HG03196 (cell line): ENCODE data around the gene TBC1D23.
"Not testable (repeated sequence)": the region's sequence is repeated elsewhere in the genome, so short reads cannot be mapped to it uniquely, and the experiment has no call there.

Experiments
- ATAC-seq: cut with Tn5 transposase; IDR thresholded peaks from one replicate; pipeline ENCODE4 v1.9.1; 2021; ENCODE audit not compliant: unreplicated experiment

The TBC1D23 gene

DNA sequence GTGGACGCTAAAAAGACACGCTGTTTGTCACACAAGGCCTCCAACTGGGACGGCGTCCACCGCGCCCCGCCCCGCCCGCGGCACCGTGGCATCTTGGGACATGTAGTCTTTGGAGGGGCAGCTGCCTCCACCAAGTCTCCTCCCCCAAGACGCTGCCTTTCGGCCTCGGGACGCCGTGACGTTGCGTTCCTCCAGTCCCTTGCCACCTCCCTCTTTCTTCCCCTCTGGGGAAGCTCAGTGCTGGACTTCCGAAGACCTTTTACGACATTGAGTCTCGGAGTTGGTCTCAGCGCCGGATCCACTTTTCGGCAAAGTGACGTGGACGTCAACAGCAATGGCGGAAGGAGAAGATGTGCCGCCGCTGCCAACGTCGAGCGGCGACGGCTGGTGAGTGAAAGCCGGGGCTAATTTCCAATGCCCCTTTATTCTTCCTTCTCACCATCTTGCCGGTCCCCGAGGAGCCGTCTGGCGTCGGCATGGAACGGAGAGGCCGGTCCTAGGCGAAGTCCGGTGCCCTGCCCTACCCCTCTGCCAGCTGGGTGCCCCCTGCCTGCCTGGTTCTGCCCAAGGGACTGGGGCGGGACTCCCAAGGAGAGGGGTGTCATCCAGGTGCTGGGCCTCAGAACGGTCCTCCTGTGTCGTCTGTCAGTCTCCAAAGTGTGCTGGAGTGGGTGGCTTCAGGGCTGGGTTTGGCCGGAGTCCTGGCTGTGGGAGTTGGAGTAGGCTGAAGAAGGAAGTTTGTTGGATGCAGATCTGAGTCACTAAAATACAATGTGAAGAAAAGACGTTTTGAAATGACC lies at the start of gene TBC1D23:
Gene TBC1D23, plus strand, starts transcription at position 308 of the 800 bp plus-strand sequence. Its CDS starts 27 bp downstream, at position 335.
- ATAC-seq = peak; percentile 99

DNA sequence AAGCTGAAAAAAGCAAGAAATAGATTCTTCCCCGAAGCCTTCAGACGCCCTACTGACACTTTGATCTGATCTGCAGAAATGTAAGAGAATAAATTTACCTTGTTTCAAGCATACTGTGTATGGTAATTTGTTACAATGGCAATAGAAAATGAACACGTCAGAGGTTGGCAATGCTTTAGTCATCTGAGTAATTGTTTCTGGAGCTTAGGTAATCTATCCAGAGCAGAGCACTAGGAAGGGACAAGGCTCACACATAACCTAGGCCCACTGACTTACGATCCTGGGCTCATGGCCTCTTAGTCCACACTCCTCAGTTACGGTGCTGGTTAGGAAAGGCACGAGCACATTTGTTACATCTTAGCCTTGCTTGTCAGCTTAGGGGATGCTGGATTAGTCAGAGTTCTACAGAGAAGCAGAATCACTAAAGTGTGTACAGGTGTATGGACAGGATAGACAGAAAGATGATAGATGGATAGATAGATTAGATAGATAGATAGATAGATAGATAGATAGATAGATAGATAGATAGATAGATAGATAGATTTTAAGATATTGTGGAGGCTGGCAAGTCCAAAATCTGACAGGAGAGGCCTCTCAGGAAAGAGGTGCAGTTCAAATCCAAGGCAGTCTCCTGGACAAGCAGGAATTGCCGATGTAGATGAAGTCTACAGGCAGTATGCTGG lies 46.8 kb upstream of the TBC1D23 start:
- no peak for ATAC-seq

DNA sequence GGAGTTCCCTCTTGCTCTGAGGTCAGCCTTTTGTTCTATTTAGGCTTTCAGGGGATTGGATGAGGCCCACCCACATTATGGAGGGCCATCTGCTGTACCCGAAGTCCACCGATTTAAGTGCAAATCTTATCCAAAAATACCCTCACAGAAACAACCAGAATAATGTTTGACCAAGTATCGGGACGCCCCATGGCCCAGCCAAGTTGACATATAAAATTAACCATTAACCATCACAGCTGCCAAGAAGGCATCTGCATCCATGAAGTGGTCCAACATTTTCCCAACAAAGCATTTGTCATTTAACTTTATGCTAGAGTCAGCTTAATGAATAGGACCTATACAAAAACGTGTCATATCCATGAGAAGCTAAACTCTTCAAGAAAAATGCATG lies 46.2 kb upstream of the TBC1D23 start:
- ATAC-seq = no peak

DNA sequence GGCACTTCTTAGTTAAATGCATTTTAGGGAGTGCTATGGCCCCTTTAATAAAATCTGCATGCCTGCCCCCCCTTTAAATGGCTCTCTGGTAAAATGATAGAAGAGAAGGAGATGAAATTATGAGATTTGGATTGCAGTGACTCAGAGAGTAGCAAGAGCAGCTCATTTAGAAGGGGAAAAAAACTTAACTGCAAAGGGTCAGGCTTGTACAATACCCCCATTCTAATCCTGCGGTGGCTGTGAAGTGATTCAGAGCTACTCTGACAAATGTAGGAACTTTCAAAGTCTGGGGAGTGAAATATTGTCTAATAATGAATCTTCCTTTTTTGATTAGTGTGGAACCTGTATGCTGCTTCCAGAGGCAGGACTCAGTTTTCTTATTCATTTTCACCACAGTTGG lies 44.1 kb upstream of the TBC1D23 start:
- no peak for ATAC-seq

- ATAC-seq = no peak
These were observed 39.6 kb upstream of the TBC1D23 start for GRCh38 chr3:100221159-100221558.

GRCh38 chr3:100225193-100225592 lies 35.6 kb upstream of the TBC1D23 start:
- no peak for ATAC-seq

- no peak for ATAC-seq
These were observed 34.9 kb upstream of the TBC1D23 start for GRCh38 chr3:100225883-100226282.

DNA sequence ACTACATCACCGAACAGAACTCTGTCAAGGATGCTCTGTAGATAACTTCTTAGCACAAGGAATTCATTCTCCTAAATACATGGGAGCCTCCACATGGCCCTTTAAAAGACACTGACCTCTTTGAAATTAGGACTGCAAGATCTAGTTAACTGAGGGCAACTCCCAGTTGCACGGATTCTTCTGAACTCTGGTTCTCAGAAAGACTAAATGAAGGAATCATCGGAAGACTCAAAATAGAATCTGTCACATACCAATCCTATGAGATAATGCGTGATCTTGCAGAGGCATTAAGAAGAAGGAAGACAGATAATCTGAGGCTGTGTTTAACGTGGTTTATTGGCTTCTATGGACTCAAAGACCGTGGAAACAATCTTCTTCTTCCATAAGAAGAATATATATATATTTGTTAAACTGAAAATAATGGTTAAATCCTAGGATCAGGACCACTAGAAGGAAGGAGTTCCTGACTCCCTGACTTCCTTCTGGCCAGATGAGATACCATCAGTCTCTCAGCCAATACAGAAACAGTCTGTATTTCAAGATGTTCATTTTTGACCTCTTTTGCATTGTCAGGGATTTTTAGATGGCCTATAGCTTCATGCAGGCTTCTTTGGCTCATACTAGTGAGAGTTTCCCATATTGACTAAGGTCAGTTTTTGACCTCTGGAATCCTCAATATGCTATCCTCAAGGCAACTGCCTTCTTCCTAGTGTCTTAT lies 33.9 kb upstream of the TBC1D23 start:
- no peak for ATAC-seq

DNA sequence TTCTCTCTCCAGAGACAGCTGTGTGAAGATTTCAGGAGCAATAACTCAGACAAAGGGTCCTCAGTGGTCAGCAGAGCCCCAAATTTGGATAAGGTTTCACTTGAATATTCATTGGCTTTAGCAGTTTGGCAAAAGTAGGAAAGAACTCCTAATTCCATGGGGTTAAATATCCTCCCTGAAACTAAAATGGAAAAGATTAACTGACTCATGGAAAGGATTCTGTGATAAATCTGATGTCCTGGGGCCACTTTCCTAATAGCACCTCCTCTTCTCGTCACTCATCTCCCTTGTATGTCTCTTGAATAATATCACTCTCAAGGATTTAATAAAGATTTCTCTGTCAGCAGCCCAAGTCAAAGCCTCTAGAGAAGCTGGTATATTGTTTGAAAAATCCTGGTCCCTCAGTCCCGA lies 33.3 kb upstream of the TBC1D23 start:
- no peak for ATAC-seq

- ATAC-seq = no peak
These were observed 32.5 kb upstream of the TBC1D23 start for GRCh38 chr3:100228247-100228646.

- ATAC-seq = not testable (repeated sequence)
These were observed 31.6 kb upstream of the TBC1D23 start for GRCh38 chr3:100229188-100229587.

- ATAC-seq = no peak
These were observed 30.1 kb upstream of the TBC1D23 start for GRCh38 chr3:100230710-100231109.

GRCh38 chr3:100231668-100232067 lies 29.1 kb upstream of the TBC1D23 start:
- ATAC-seq = no peak

- no peak for ATAC-seq
These were observed 26.4 kb upstream of the TBC1D23 start for GRCh38 chr3:100234364-100234763.

DNA sequence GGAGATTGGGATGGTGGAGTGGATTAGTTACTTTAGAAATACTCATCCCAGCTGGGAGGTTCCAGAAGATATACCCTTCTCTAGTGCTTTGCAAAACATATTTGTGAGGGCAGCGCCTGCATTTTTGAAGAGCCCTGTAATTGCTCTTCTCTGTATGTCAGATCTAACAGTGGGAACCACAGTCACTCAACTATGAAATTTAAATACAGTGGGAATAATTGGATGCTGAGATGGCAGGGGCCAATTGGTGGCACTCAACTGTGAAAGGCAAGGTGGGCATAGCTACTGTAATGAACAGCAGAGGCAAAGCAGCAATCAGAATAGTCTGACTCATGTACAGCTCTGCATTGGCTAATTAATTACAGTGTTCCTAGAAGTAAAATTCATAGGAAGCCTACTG lies 22.2 kb upstream of the TBC1D23 start:
- no peak for ATAC-seq

DNA sequence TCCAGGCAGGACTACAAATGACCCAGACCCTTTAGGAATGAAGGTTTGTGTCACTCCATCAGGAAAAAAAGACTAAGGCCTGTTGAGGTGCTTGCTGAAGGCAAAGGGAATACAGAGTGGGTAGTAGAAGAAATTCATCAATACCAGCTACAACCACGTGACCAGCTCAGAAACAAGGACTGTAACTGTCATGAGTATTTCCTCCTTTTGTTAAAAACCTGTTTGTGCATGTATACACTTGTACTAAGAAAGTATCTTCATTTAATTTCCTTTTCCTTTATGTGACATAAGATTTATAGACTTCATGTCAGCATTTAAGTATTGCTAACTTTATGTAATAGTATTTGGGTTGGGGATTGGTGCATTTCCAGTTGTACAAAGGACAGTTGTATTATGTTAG lies 18.3 kb upstream of the TBC1D23 start:
- not testable (repeated sequence) for ATAC-seq

GRCh38 chr3:100244264-100244663 lies 16.5 kb upstream of the TBC1D23 start:
- no peak for ATAC-seq

GRCh38 chr3:100245136-100245535 lies 15.7 kb upstream of the TBC1D23 start:
- no peak for ATAC-seq

DNA sequence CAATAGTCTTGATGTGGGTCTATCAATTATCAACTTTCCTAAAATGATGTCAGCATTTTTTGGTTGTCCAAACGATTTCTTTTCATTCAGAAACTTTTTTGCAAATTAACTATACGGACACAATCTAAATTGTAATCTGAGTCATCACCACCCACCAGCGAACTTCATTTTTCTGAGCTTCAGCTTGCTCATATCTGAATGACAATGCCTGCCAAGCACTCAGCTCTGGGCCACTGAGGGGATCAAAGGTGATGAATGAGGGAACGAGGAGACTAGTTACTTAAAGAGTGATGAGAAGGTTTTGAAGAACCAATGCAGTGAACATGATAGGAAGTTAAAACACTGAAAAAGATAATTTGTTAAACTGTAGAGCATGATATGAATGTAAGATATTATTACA lies 14.9 kb upstream of the TBC1D23 start:
- ATAC-seq = no peak

GRCh38 chr3:100246999-100247398 lies 13.8 kb upstream of the TBC1D23 start:
- no peak for ATAC-seq

DNA sequence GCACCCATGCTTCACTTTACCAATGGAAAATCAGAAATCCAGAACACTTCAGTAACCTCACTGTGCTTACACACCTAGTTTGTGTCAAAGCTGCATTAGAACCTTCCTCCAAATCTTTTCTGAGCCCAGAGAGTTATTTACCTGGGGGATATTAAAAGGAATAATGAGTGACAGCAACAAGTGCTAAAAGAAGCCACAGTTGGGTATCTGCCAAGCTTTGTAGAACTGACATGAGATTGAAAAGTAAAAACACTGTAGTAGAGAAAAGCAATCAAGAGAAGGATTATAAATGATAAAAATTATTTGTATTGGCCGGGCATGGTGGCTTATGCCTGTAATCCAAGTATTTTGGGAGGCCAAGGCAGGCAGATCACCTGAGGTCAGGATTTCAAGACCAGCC lies 8.8 kb upstream of the TBC1D23 start:
- ATAC-seq = no peak
